GM04504 (cell line): ENCODE data around the gene RAD51B.

Experiments used
- DNase-seq: peaks from one replicate; pipeline ENCODE4 v3.0.0-alpha.2; 2012; ENCODE audit warnings: low read depth

Gene RAD51B

GRCh38 chr14:68145539-68145938 is 326.0 kb downstream of the RAD51B start:
- no peak for DNase-seq

GRCh38 chr14:68146818-68147217 is 327.2 kb downstream of the RAD51B start:
- peak; percentile 91 for DNase-seq

- no peak for DNase-seq
Measured at GRCh38 chr14:68147303-68147702, 327.7 kb downstream of the RAD51B start.

DNA sequence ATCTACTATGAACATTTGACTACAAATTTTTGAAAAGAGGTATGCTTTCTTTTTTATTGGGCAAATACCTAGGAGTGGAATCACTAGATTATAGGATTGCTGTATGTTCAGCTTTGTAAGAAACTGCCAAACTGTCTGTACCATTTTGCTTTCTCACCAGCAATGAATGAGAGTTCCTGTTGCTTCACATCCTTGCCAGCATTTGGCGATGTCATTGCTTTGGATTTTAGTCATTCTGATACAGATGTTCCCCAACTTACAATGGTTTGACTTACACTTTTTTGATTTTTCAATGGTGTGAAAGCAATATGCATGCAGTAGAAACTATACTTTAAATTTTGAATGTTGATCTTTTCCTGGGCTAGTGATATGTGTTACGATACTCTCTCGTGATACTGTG is 328.7 kb downstream of the RAD51B start:
- no peak for DNase-seq

GRCh38 chr14:68148763-68149162 is 329.2 kb downstream of the RAD51B start:
- DNase-seq, result no peak

DNA sequence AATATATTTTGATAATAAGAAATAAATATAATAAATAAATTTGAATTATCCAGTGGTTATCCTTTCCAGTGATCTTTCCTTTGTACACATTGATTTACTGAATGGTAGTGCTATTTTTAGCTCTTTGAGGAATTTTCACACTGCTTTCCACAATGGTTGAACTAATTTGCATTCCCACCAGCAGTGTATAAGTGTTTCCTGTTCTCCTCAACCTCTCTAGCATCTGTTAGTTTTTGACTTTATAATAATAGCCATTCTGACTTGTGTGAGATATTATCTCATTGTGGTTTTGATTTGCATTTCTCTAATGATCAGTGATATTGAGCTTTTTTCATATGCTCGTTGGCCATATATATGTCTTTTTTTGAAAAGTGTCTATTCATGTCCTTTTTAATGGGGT is 333.7 kb downstream of the RAD51B start:
- no peak for DNase-seq

DNA sequence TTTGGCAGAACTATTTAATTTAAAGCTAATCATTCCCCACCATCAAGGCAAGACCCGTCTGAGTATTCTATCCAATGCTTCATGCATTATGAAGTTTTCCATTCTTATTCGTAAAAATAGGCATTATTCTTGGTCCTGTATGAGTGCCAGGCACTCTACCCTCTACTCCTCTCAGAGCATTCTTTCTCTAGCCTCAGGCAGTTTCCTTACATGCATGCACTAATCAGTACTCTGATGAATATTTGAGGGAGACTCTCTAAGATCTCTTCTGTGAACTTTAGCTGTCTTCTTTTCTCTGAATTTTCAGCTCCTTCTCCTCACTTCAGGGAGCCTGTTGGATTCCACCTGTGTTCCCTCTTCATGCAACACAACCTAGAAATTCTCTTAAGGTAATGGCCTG is 334.7 kb downstream of the RAD51B start:
- DNase-seq, result no peak

DNA sequence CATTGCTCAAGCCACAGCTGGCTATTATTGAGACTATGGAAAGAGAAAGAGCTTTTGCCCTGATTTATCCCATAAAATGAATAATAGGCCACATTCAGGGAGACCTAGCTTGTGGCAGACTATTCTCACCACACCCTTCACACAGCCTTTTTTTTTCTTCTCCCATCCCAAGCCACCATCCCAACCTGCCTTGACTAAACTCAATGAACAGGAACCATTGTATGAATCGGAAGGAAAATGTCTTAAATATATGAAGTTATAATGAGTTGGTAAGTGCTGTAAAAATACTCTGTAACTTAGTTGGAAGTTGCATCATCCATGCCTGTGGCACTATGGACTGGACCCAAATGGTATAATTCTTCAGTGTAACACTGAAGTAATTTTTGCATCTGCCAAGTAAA is 338.4 kb downstream of the RAD51B start:
- DNase-seq, result peak; percentile 59

GRCh38 chr14:68158640-68159039 is 339.1 kb downstream of the RAD51B start:
- no peak for DNase-seq

- DNase-seq, result no peak
Measured at GRCh38 chr14:68159701-68160633, 340.4 kb downstream of the RAD51B start.

GRCh38 chr14:68160779-68161546 is 341.4 kb downstream of the RAD51B start:
- no peak for DNase-seq

- no peak for DNase-seq
Measured at GRCh38 chr14:68162887-68163286, 343.3 kb downstream of the RAD51B start.

- DNase-seq, result no peak
Measured at GRCh38 chr14:68164711-68165113, 345.1 kb downstream of the RAD51B start.

DNA sequence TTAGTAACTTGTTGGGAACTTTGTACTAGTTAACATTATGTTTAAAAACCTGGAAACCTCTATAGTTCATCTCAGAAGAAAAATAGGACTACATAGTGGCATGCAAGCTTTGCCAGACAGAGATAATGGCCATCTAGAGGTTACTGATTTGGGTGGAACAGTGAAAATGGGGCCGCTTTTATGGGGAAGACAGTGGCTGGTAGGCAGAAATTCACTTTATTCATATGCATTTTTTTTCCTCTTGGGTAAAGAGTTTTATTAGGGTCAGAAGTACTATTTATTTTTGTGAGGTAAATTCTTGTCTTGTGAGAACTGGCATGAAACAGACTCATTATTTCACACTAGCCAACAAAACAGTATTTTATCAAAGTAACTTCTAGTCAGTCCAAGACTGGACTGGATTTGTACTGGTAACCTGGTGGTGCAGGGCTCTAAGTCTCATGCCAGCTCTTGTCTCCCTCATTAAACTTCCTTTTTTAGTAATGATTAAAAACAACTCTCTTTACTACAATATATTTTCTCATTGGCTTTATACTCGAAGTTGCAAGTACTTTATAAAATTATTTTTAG is 345.8 kb downstream of the RAD51B start:
- DNase-seq, result no peak

GRCh38 chr14:68166731-68167382 is 347.3 kb downstream of the RAD51B start:
- no peak for DNase-seq

GRCh38 chr14:68167383-68168087 is 348.0 kb downstream of the RAD51B start:
- DNase-seq, result no peak

DNA sequence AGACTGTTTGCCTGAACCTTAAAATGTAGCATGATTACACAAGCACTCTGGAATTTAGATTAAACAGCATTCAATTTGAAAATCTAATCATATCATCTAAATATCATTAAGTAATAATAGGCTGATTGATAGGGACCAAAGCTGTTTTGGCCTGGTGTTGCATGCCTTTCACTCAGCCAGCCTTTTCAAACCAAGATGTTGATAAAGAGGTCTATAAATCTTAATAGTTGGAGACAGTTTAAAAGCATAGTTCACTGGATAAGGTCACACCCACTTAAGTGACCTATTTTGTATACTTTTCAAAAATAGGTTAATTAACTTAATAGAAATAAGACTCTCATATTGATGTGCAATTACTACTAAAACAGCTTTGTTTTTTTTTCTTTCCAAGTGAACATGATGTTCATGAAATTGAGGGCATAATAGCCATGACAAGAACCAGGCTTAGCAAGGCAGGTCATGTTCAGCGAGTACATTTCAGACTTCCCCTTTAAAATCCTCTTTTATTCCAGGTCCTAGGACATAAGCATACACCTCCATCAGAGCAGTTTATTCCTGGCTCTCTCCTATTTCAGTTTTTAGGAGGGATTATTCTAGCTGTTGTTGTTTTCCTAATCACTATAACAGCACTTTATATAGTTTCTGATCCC is 349.0 kb downstream of the RAD51B start:
- no peak for DNase-seq

GRCh38 chr14:68172216-68172615 is 352.6 kb downstream of the RAD51B start:
- DNase-seq, result no peak

DNA sequence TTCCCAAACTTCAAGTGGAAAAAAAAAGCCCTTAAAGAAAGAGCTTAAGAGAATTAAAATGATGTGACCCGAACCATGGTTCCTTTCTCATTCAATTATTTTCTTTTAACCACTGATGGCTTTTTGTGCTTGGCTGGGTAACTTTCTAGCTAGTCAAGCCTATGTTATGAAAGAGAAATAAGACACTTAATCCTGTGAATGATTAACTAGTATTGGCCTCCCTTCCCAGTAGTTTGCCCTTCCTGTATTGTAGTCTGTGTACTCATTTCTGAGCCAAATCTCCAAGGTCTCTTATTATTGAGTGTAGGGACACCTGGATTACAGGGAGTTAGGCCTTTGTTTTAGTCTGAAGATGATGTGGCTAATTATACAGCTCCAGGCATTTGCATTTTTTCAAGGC is 353.0 kb downstream of the RAD51B start:
- DNase-seq, result no peak

GRCh38 chr14:68173227-68173972 is 353.8 kb downstream of the RAD51B start:
- no peak for DNase-seq
